ENCODE measurements around the gene BNC1. TPM values are rescaled to one million over a fixed set of nuclear protein-coding genes. Genes with fewer than 3 reads are reported as not detected.
A peak's percentile ranks its signal among the peaks of the same experiment; 100 is the strongest.

Gene BNC1
- total RNA-seq, 1 experiment from 2014 or later = not detected

DNA sequence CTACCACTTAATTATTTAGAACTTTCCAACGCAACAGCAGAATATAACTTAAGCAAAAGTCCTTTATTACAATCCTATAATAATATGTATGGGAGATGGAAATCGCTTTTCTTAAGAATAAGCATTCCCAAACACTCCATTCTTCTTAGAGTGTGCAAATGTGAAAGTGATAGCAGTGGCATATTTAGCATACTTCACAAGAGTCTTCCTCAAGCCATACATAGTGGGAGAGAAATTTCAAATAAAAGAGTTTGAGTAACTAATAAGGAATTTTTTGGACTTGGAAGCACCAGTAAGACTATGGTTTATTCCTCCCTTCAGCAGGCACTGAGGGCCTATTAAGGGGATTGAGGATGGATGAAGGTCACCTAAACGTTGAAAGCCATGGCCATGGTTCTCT, 22.1 kb upstream of the BNC1 start:
- Histone ChIP-seq H3K36me3 (ENCODE audit: control insufficient read depth, insufficient read depth, low read length) (no peaks in the 10 kb centered on the region), H3K27me3 (replicated peaks; ENCODE audit: control insufficient read depth, insufficient read depth, low read length) (no peaks in the 10 kb centered on the region), H3K4me3 (ENCODE audit: low read depth, low read length) (no peak overlapping the region), H3K9me3 (0 out of 2 replicates have a peak, but pooled peaks cover 3% of the 10 kb centered on the region), H3K4me1 (peaks cover 42% of the 10 kb centered on the region)
- ChIA-PET POLR2A (interaction anchor here (1.4 kb wide), 1 partner anchor 239 kb away, joined by 3 read pairs; the partner anchor contains the start of gene BTBD1), CTCF (interaction anchor here (1.1 kb wide), 1 partner anchor 16 kb away, joined by 3 read pairs; no protein-coding TSS in a partner anchor)
- Mint-ChIP-seq H3K4me3 (ENCODE audit: unreplicated experiment) (peak overlapping the region; percentile 54), H3K4me1 (ENCODE audit: low read depth, unreplicated experiment) (peaks cover 29% of the 10 kb centered on the region), H3K9me3 (ENCODE audit: unreplicated experiment) (no peaks in the 10 kb centered on the region), H3K36me3 (ENCODE audit: insufficient read depth, unreplicated experiment) (no peaks in the 10 kb centered on the region), H3K27me3 (ENCODE audit: insufficient read depth, unreplicated experiment) (no peaks in the 10 kb centered on the region), H3K27ac (ENCODE audit: unreplicated experiment) (peak overlapping the region; percentile 74)
- TSS peak; percentile 65 for BruUV-seq (replicated peaks)
- no peak for DNase-seq
- intact Hi-C loops (cut with micrococcal nuclease; ENCODE audit: unreplicated experiment) = no loop called here
- TF ChIP-seq, protein P1, sequence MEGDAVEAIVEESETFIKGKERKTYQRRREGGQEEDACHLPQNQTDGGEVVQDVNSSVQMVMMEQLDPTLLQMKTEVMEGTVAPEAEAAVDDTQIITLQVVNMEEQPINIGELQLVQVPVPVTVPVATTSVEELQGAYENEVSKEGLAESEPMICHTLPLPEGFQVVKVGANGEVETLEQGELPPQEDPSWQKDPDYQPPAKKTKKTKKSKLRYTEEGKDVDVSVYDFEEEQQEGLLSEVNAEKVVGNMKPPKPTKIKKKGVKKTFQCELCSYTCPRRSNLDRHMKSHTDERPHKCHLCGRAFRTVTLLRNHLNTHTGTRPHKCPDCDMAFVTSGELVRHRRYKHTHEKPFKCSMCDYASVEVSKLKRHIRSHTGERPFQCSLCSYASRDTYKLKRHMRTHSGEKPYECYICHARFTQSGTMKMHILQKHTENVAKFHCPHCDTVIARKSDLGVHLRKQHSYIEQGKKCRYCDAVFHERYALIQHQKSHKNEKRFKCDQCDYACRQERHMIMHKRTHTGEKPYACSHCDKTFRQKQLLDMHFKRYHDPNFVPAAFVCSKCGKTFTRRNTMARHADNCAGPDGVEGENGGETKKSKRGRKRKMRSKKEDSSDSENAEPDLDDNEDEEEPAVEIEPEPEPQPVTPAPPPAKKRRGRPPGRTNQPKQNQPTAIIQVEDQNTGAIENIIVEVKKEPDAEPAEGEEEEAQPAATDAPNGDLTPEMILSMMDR (IDR thresholded peaks at IDR 0.05; ENCODE audit: insufficient read depth in 1 of 2, low read depth in 1 of 2, low read length in 1 of 2, severe bottlenecking in 1 of 2, unreplicated experiment in 1 of 2) = no peak

DNA sequence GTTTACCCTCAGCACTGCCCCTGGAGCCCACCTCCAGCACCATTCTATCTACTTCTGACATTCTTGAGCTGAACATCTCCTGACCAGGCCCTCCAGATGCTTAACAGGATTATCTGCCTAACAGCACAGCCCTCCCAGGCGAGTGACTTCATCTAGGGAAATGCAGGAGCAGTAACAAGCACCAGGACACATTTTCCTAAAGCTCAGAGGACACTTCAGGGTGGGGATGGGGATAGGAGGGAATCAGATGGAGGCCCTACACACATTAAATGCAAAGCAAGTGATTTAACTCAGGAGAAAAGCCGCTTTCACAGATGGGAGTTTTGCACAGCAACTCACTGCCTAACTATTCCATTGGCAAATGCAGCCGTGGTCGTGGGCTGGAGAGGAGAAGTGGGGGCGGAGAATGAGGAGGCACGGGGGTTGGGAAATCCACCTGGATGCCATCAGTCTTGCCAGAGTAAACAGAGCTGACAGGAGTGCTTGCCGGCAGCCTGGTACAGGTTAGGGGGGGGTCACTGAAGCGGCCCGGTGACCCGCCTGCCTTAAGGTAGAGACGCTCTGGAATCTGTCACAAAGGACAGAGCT, 21.3 kb upstream of the BNC1 start:
- TF ChIP-seq, protein P1 (IDR thresholded peaks at IDR 0.05; ENCODE audit: insufficient read depth in 1 of 2, low read depth in 1 of 2, low read length in 1 of 2, severe bottlenecking in 1 of 2, unreplicated experiment in 1 of 2) = no peak
- intact Hi-C loops (cut with micrococcal nuclease; ENCODE audit: unreplicated experiment) = loop anchor here (2.0 kb wide), 1 partner anchor 17 kb away; no protein-coding TSS in a partner anchor
- Mint-ChIP-seq H3K27me3 (ENCODE audit: insufficient read depth, unreplicated experiment) (no peaks in the 10 kb centered on the region), H3K27ac (ENCODE audit: unreplicated experiment) (peak overlapping the region; percentile 74), H3K36me3 (ENCODE audit: insufficient read depth, unreplicated experiment) (no peaks in the 10 kb centered on the region), H3K4me1 (ENCODE audit: low read depth, unreplicated experiment) (peaks cover 23% of the 10 kb centered on the region), H3K9me3 (ENCODE audit: unreplicated experiment) (no peaks in the 10 kb centered on the region), H3K4me3 (ENCODE audit: unreplicated experiment) (peak overlapping the region; percentile 54)
- ChIA-PET CTCF (interaction anchor here (0.5 to 1.1 kb wide), 2 partner anchors 11 to 17 kb away, joined by 3 read pairs; no protein-coding TSS in a partner anchor), POLR2A (interaction anchor here (1.4 kb wide), 1 partner anchor 239 kb away, joined by 3 read pairs; the partner anchor contains the start of gene BTBD1)
- 0 out of 2 replicates have a peak overlapping the region, but pooled peaks have one; percentile 8 for H3K4me3 ChIP-seq (ENCODE audit: low read depth, low read length)
- DNase-seq = peak; percentile 84 to 90
- H3K9me3 ChIP-seq = 0 out of 2 replicates have a peak, but pooled peaks cover 3% of the 10 kb centered on the region
- no peaks in the 10 kb centered on the region for H3K36me3 ChIP-seq (ENCODE audit: control insufficient read depth, insufficient read depth, low read length)
- peaks cover 35% of the 10 kb centered on the region for H3K4me1 ChIP-seq
- no peaks in the 10 kb centered on the region for H3K27me3 ChIP-seq (replicated peaks; ENCODE audit: control insufficient read depth, insufficient read depth, low read length)
- BruUV-seq (replicated peaks) = no TSS peak

DNA sequence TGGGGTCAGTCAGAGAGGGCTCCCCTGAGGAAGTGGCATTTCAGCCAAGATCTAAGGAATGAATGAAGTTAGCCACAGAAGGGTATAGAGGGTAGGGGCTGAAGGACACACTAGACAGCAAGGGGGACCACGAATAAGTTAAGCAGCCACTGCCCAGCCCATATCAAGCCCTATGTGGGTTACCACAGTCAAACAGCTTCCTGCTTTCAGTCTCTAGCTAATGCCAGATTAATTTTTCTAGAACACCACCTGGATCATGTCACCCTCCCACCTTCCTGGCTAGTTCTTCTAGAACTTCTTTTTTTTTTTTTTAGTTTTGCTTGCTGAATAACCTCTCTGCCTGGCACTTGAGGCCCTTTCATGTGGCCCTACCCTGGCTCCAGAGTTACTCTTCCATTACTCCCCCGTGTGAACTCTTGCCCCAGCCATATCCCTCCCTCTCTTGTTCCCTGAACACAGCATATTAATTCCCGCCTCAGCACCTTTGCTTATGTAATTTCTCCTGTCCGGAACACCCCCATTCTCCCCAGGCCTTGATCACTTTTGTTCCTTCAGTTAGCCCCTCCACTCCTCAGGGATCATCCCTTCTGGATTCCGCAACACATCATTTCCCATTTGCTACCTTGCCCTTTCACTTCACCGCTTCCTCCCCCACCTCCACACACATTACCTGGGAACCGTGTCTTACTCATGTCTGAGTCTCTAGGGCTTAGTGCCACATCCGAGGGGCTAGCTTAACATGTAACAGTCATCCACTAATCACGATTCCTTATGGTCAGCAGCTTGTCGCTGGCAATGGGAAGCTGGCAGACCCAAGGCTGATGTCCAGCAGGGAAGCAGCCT, 20.6 kb upstream of the BNC1 start:
- TF ChIP-seq, protein P1 (IDR thresholded peaks at IDR 0.05; ENCODE audit: insufficient read depth in 1 of 2, low read depth in 1 of 2, low read length in 1 of 2, severe bottlenecking in 1 of 2, unreplicated experiment in 1 of 2) = no peak
- Mint-ChIP-seq H3K4me3 (ENCODE audit: unreplicated experiment) (peak overlapping the region; percentile 54), H3K4me1 (ENCODE audit: low read depth, unreplicated experiment) (peaks cover 22% of the 10 kb centered on the region), H3K36me3 (ENCODE audit: insufficient read depth, unreplicated experiment) (no peaks in the 10 kb centered on the region), H3K27ac (ENCODE audit: unreplicated experiment) (peak overlapping the region; percentile 74), H3K27me3 (ENCODE audit: insufficient read depth, unreplicated experiment) (no peaks in the 10 kb centered on the region), H3K9me3 (ENCODE audit: unreplicated experiment) (no peaks in the 10 kb centered on the region)
- Histone ChIP-seq H3K36me3 (ENCODE audit: control insufficient read depth, insufficient read depth, low read length) (no peaks in the 10 kb centered on the region), H3K4me3 (ENCODE audit: low read depth, low read length) (no peak overlapping the region), H3K4me1 (peaks cover 32% of the 10 kb centered on the region), H3K27me3 (replicated peaks; ENCODE audit: control insufficient read depth, insufficient read depth, low read length) (no peaks in the 10 kb centered on the region), H3K9me3 (0 out of 2 replicates have a peak, but pooled peaks cover 3% of the 10 kb centered on the region)
- CTCF ChIA-PET = interaction anchor here (1.1 kb wide), 1 partner anchor 18 kb away, joined by 3 read pairs; no protein-coding TSS in a partner anchor
- BruUV-seq (replicated peaks) = TSS peak; percentile 35
- intact Hi-C loops (cut with micrococcal nuclease; ENCODE audit: unreplicated experiment) = loop anchor here (2.0 kb wide), 1 partner anchor 18 kb away; no protein-coding TSS in a partner anchor
- DNase-seq = no peak
- POLR2A ChIA-PET = interaction anchor here (1.4 kb wide), 1 partner anchor 238 kb away, joined by 3 read pairs; the partner anchor contains the start of gene BTBD1
